Endodermal cell (in vitro differentiated cells): ENCODE measurements around the gene WNT9B. TPM values are rescaled to one million over a fixed set of nuclear protein-coding genes. Genes with fewer than 3 reads are reported as not detected.

ENCODE experiments used
- DNase-seq: peaks from one replicate; pipeline ENCODE4 v3.0.0-alpha.2; 2017
- H3K27ac ChIP-seq: 2 replicates; pipeline ENCODE4 v1.5.1; 2013; ENCODE audit warnings: mild to moderate bottlenecking, low read depth, low read length, moderate library complexity
- H3K27me3 ChIP-seq: 2 replicates; pipeline ENCODE4 v1.6.1; 2013; ENCODE audit warnings: mild to moderate bottlenecking, low read length, moderate library complexity; ENCODE audit not compliant: insufficient read depth, control insufficient read depth, poor library complexity, severe bottlenecking
- H3K36me3 ChIP-seq: 2 replicates; pipeline ENCODE4 v1.7.0; 2013; ENCODE audit warnings: mild to moderate bottlenecking, low read length, moderate library complexity; ENCODE audit not compliant: control insufficient read depth, insufficient read depth
- H3K4me1 ChIP-seq: one replicate; pipeline ENCODE4 v1.7.0; 2013; ENCODE audit warnings: low read length; ENCODE audit not compliant: control insufficient read depth, insufficient read depth
- H3K4me3 ChIP-seq: 2 replicates; pipeline ENCODE4 v1.5.1; 2013; ENCODE audit warnings: mild to moderate bottlenecking, low read length, moderate library complexity
- H3K9ac ChIP-seq: 2 replicates; pipeline ENCODE4 v1.6.1; 2013; ENCODE audit warnings: mild to moderate bottlenecking, low read length, moderate library complexity; ENCODE audit not compliant: poor library complexity, severe bottlenecking; ENCODE audit errors: extremely low read depth
- H3K9me3 ChIP-seq: 2 replicates; pipeline ENCODE4 v1.6.1; 2013; ENCODE audit warnings: mild to moderate bottlenecking, low read length, moderate library complexity; ENCODE audit not compliant: control insufficient read depth
- H3K27ac Mint-ChIP-seq: 2 replicates; pipeline ENCODE4 v1.8.0; 2020; ENCODE audit warnings: mixed read lengths
- H3K27me3 Mint-ChIP-seq: 2 replicates; pipeline ENCODE4 v1.8.0; 2021; ENCODE audit warnings: mild to moderate bottlenecking, mixed read lengths; ENCODE audit not compliant: insufficient read depth
- H3K36me3 Mint-ChIP-seq: 2 replicates; pipeline ENCODE4 v1.8.0; 2020; ENCODE audit warnings: low read depth, mixed read lengths
- H3K4me1 Mint-ChIP-seq: 2 replicates; pipeline ENCODE4 v1.8.0; 2020; ENCODE audit warnings: mixed read lengths
- H3K4me3 Mint-ChIP-seq: 2 replicates; pipeline ENCODE4 v1.8.0; 2020; ENCODE audit warnings: mild to moderate bottlenecking, moderate library complexity, mixed read lengths
- H3K9me3 Mint-ChIP-seq: 2 replicates; pipeline ENCODE4 v1.8.0; 2020; ENCODE audit warnings: mild to moderate bottlenecking, mixed read lengths
- WGBS, 2 experiments: methylation state at CpG; one replicate each; pipeline versions ENCODE4 v1.1.5 to v1.1.7; 2013; ENCODE audit warnings: missing lambda C conversion rate in 2 of 2, mixed read lengths in 1 of 2; ENCODE audit not compliant: insufficient coverage in 1 of 2, insufficient read length in 1 of 2; 5-methylcytosine and 5-hydroxymethylcytosine counted together
- total RNA-seq, 2 donors: library from RNA; stranded (reverse); fragmentation: NEBNext Ultra II Directional in 1 of 2; extraction: Animal tissue kit (Norgen Biotek cat#: 25700) in 1 of 2; gene quantifications; 2 replicates in 1 of 2; 3 replicates in 1 of 2; pipeline ENCODE4 v1.2.1, GENCODE V29; 2021
- TF ChIP-seq, protein P1 (sequence below): fragments of 200-600 bp; sonication (generic); conservative IDR thresholded peaks from 2 replicates; pipeline ENCODE4 v1.5.0; 2021; ENCODE audit warnings: antibody characterized with exemption, mild to moderate bottlenecking

WNT9B gene
- total RNA-seq, 2 donors from 2014 or later = 0.33 TPM; not detected in 1

DNA sequence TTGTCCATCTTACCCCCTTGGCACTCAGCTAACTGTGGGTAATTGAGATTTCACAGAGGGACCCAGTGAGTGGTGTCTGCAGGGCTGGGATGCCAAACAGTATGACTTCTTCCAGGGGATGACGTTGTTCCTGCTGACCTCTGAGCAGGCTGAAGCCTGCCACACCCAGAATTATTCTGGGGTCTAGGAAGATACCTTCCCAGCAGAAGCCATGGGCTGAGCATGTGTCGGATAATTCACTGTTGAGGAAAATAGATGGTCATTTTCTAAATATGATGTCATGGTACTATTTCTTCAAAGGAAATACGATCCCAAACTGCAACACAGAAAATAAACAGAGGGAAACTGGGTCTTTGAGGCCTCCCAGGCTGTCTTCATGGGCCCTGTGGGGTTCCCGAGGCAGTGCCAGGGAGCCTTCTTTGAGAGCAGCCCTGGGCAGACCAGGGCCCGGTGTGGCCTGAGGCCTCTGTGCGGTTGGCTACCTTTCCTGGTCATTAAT is 17.4 kb downstream of the WNT9B start:
- no peak overlapping the region for H3K27ac Mint-ChIP-seq
- no peaks in the 10 kb centered on the region for H3K9me3 Mint-ChIP-seq

DNA sequence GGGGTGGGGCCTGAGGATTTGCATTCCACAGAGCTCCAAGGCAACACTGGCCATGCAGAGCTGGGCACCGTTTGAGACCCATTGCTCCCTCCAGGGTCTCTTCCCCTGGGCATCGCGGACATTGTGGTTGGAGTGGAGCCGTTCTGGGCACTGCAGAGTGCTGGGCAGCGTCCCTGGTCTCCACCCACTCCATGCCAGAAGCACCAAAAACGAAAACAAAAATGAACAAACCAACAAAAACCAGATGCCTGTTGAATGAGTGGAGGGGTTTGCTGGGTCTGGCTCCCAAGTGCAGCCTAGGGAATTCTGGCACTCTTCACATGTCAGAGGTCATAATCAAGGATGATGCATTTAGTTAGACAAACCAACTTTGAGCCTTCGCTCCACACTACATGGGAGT is 17.9 kb downstream of the WNT9B start:
- no peaks in the 10 kb centered on the region for H3K36me3 ChIP-seq
- H3K4me1 ChIP-seq = no peaks in the 10 kb centered on the region
- DNase-seq = no peak
- H3K9me3 ChIP-seq = no peaks in the 10 kb centered on the region
- no peak overlapping the region for H3K9ac ChIP-seq
- TF ChIP-seq, protein P1, sequence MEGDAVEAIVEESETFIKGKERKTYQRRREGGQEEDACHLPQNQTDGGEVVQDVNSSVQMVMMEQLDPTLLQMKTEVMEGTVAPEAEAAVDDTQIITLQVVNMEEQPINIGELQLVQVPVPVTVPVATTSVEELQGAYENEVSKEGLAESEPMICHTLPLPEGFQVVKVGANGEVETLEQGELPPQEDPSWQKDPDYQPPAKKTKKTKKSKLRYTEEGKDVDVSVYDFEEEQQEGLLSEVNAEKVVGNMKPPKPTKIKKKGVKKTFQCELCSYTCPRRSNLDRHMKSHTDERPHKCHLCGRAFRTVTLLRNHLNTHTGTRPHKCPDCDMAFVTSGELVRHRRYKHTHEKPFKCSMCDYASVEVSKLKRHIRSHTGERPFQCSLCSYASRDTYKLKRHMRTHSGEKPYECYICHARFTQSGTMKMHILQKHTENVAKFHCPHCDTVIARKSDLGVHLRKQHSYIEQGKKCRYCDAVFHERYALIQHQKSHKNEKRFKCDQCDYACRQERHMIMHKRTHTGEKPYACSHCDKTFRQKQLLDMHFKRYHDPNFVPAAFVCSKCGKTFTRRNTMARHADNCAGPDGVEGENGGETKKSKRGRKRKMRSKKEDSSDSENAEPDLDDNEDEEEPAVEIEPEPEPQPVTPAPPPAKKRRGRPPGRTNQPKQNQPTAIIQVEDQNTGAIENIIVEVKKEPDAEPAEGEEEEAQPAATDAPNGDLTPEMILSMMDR = no peak
- no peak overlapping the region for H3K27ac ChIP-seq
- Mint-ChIP-seq H3K27ac (no peak overlapping the region), H3K4me1 (no peaks in the 10 kb centered on the region), H3K36me3 (no peaks in the 10 kb centered on the region), H3K9me3 (no peaks in the 10 kb centered on the region), H3K4me3 (no peak overlapping the region), H3K27me3 (peaks cover 13% of the 10 kb centered on the region)
- WGBS, 2 experiments = 89 to 94% methylated on average over 2 to 7 of the region's 7 CpGs
- H3K27me3 ChIP-seq = no peaks in the 10 kb centered on the region
- no peak overlapping the region for H3K4me3 ChIP-seq

More for the DNA sequence above, 17.4 kb downstream of the WNT9B start:
- TF ChIP-seq, protein P1 = no peak
- no peaks in the 10 kb centered on the region for H3K36me3 ChIP-seq
- no peak for DNase-seq
- no peaks in the 10 kb centered on the region for H3K9me3 ChIP-seq
- Mint-ChIP-seq H3K27me3 (peaks cover 13% of the 10 kb centered on the region), H3K4me3 (no peak overlapping the region), H3K4me1 (no peaks in the 10 kb centered on the region), H3K36me3 (no peaks in the 10 kb centered on the region)
- WGBS, 2 experiments = 79 to 86% methylated on average over 6 of the region's 6 CpGs
- H3K27me3 ChIP-seq = no peaks in the 10 kb centered on the region
- H3K27ac ChIP-seq = no peak overlapping the region
- H3K9ac ChIP-seq = no peak overlapping the region
- H3K4me3 ChIP-seq = no peak overlapping the region
- H3K4me1 ChIP-seq = no peaks in the 10 kb centered on the region

DNA sequence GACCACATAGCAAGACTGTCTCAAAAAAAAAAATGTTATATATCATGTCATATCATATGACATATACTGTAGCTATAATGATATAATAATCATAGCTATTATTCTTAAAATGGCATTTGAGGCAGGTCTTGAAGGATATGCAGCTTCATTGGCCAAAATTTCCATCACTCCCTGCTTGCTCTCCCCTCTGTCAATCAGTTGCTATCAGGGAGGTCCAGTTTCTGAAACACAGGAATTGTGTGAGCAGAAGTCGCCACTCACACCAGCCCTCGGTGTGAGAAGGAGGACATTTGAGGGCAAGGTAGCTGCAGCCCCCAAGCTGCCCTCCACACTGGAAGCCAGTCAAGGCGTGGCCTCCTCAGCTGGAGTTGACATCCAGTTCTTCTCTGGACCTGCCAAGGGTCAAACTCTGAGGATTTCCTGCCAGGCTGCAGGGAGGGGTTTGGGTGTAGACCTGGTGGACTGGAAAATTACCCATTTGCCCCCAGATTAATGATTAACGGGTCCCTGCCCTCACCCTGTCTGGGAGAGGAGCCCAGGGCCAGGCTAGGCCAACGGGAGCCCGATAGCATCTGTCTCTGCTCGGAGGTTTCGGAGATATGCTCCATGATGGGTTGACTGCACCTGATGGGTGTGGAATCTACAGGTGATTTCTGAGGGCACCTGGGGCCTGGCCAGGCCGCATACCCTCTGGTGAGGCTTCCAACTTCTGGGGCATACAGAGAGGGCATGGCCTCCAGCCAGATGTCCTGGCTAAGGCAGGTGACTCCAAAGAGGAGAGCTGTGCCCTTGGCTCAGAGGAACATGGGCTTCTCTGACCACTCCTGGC is 18.8 kb downstream of the WNT9B start:
- H3K9me3 Mint-ChIP-seq = no peaks in the 10 kb centered on the region
- TF ChIP-seq, protein P1 = no peak
- no peaks in the 10 kb centered on the region for H3K4me1 ChIP-seq
- no peak overlapping the region for H3K4me3 Mint-ChIP-seq
- H3K27me3 Mint-ChIP-seq = peaks cover 13% of the 10 kb centered on the region
- no peaks in the 10 kb centered on the region for H3K27me3 ChIP-seq
- no peaks in the 10 kb centered on the region for H3K36me3 Mint-ChIP-seq
- no peak overlapping the region for H3K27ac Mint-ChIP-seq
- no peak for DNase-seq
- H3K27ac ChIP-seq = no peak overlapping the region
- H3K9ac ChIP-seq = no peak overlapping the region
- H3K4me3 ChIP-seq = no peak overlapping the region
- H3K4me1 Mint-ChIP-seq = no peaks in the 10 kb centered on the region
- 90 to 91% methylated on average over 5 to 9 of the region's 9 CpGs for WGBS, 2 experiments
- no peaks in the 10 kb centered on the region for H3K36me3 ChIP-seq
- no peaks in the 10 kb centered on the region for H3K9me3 ChIP-seq
